CD4-positive, CD25-positive, alpha-beta regulatory T cell (primary cell): ENCODE measurements around the gene ADAMTS19. TPM values are rescaled to one million over a fixed set of nuclear protein-coding genes. Genes with fewer than 3 reads are reported as not detected.
"Not testable (repeated sequence)": the region's sequence is repeated elsewhere in the genome, so short reads cannot be mapped to it uniquely, and the experiment has no call there.

Experiments used
- ATAC-seq, 2 donors: fragments of 150-1000 bp; cut with Tn5 transposase; one replicate each; pipeline ENCODE4 v1.10.0; 2021; ENCODE audit warnings: low read depth in 2 of 2, moderate number of reproducible peaks in 2 of 2, moderate library complexity in 1 of 2
- DNase-seq, 3 donors: peaks; one replicate each; pipeline versions ENCODE4 v3.0.0 to v3.0.0-alpha.2; 2012 to 2022; ENCODE audit warnings: mixed read lengths in 1 of 3
- H3K27ac ChIP-seq: one replicate; pipeline ENCODE4 v1.7.0; 2013; ENCODE audit warnings: mild to moderate bottlenecking, low read length; ENCODE audit not compliant: insufficient read depth, poor library complexity, severe bottlenecking
- H3K27me3 ChIP-seq: one replicate; pipeline ENCODE4 v1.7.0; 2013; ENCODE audit warnings: low read length; ENCODE audit not compliant: control insufficient read depth, insufficient read depth
- H3K36me3 ChIP-seq: one replicate; pipeline ENCODE4 v1.7.0; 2013; ENCODE audit warnings: mild to moderate bottlenecking, low read length, moderate library complexity; ENCODE audit not compliant: control insufficient read depth, insufficient read depth
- H3K4me1 ChIP-seq: 2 replicates; pipeline ENCODE4 v1.7.0; 2013; ENCODE audit warnings: mild to moderate bottlenecking, low read length; ENCODE audit not compliant: insufficient read depth, control insufficient read depth, poor library complexity, severe bottlenecking
- H3K4me3 ChIP-seq: one replicate; pipeline ENCODE4 v1.7.0; 2013; ENCODE audit warnings: low read depth, mild to moderate bottlenecking, low read length, moderate library complexity
- H3K9me3 ChIP-seq, 2 experiments: 1 replicate in 1 of 2; 2 replicates in 1 of 2; pipeline ENCODE4 v1.7.0; 2013; ENCODE audit warnings: low read length in 2 of 2, mild to moderate bottlenecking in 1 of 2, moderate library complexity in 1 of 2; ENCODE audit not compliant: control insufficient read depth in 2 of 2
- H3K27ac Mint-ChIP-seq, 3 donors: one replicate each; pipeline ENCODE4 v1.8.0; 2020 to 2022; ENCODE audit warnings: mild to moderate bottlenecking in 3 of 3, mixed read lengths in 3 of 3, moderate library complexity in 2 of 3
- H3K27me3 Mint-ChIP-seq: one replicate; pipeline ENCODE4 v1.8.0; 2022; ENCODE audit warnings: mild to moderate bottlenecking, mixed read lengths
- H3K36me3 Mint-ChIP-seq: one replicate; pipeline ENCODE4 v1.8.0; 2020; ENCODE audit warnings: mixed read lengths
- H3K4me1 Mint-ChIP-seq, 4 donors: one replicate each; pipeline ENCODE4 v1.8.0; 2020 to 2022; ENCODE audit warnings: mixed read lengths in 4 of 4, mild to moderate bottlenecking in 1 of 4
- H3K4me3 Mint-ChIP-seq, 4 donors: one replicate each; pipeline ENCODE4 v1.8.0; 2020 to 2022; ENCODE audit warnings: mild to moderate bottlenecking in 4 of 4, mixed read lengths in 4 of 4, moderate library complexity in 3 of 4
- H3K9me3 Mint-ChIP-seq, 7 donors: one replicate each; pipeline ENCODE4 v1.8.0; 2020 to 2022; ENCODE audit warnings: mixed read lengths in 7 of 7, mild to moderate bottlenecking in 3 of 7, moderate library complexity in 2 of 7
- polyA plus RNA-seq, 4 donors: library from polyadenylated mRNA; unstranded; fragments of 300-500 nt; fragmentation: Illumina TruSeq; gene quantifications; one replicate each; pipeline ENCODE4 v1.2.3, GENCODE V29; 2021
- total RNA-seq: library from RNA; stranded (reverse); gene quantifications from one replicate; pipeline ENCODE4 v1.2.3, GENCODE V29; 2022

ADAMTS19 gene
- total and polyA plus RNA-seq, 5 donors from 2014 or later = not detected

GRCh38 chr5:129637501-129637900 lies 177.4 kb downstream of the ADAMTS19 start:
- H3K4me3 Mint-ChIP-seq, H3K4me1 ChIP-seq, H3K27ac ChIP-seq, H3K27me3 Mint-ChIP-seq, DNase-seq, H3K9me3 ChIP-seq, H3K36me3 ChIP-seq, H3K4me1 Mint-ChIP-seq, ATAC-seq, H3K27ac Mint-ChIP-seq, H3K36me3 Mint-ChIP-seq, H3K27me3 ChIP-seq, H3K4me3 ChIP-seq: not testable (repeated sequence)
- H3K9me3 Mint-ChIP-seq = peaks cover 2 to 10% (median 4%) of the 10 kb centered on the region in 7 donors

GRCh38 chr5:129639331-129639730 lies 179.2 kb downstream of the ADAMTS19 start:
- peaks cover 0 to 10% (median 2%) of the 10 kb centered on the region in 7 donors for H3K9me3 Mint-ChIP-seq
- H3K4me3 Mint-ChIP-seq = no peak overlapping the region
- no peaks in the 10 kb centered on the region for H3K4me1 Mint-ChIP-seq
- Histone ChIP-seq H3K27me3 (no peaks in the 10 kb centered on the region), H3K4me3 (no peak overlapping the region), H3K9me3 (no peaks in the 10 kb centered on the region), H3K4me1 (no peaks in the 10 kb centered on the region), H3K27ac (no peak overlapping the region), H3K36me3 (no peaks in the 10 kb centered on the region)
- H3K27ac Mint-ChIP-seq = no peak overlapping the region
- H3K36me3 Mint-ChIP-seq = no peaks in the 10 kb centered on the region
- DNase-seq = no peak
- no peaks in the 10 kb centered on the region for H3K27me3 Mint-ChIP-seq
- ATAC-seq = no peak

DNA sequence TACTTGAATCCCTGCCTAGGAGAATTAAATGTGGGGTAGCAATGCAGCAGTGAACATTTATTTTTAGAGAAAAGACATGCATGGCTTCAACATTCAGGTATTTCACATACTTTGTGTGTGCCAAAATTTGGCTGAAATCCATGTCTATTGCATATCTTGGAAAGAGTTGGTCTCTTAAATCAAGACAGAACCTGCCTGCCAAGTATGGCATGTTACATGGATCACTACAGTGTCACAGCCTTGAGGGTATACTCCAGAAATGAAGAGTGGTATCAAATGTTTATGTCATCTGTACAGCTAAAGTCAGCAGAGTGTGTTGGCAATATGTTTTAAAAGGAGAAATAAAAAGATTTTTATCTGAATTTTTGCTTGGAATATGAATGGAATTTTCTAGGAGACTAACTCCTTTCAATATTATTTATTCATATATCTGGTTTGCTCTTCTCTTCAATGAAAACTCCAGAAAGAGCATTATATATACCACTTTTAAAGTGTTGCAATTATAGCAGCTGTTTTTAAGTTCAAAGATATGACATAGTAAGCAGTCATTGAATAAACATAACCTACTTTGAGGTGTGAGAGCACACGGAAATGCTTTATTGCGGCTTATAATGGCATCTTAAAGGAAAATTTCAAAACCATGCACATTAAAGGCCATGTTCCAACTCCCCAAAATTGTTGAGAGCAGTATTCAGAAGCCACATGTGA lies 192.4 kb downstream of the ADAMTS19 start:
- no peak for ATAC-seq
- H3K36me3 Mint-ChIP-seq = no peaks in the 10 kb centered on the region
- Histone ChIP-seq H3K4me3 (no peak overlapping the region), H3K36me3 (no peaks in the 10 kb centered on the region), H3K27me3 (no peaks in the 10 kb centered on the region), H3K9me3 (no peaks in the 10 kb centered on the region), H3K4me1 (no peaks in the 10 kb centered on the region), H3K27ac (no peak overlapping the region)
- no peak overlapping the region for H3K4me3 Mint-ChIP-seq
- DNase-seq = no peak
- no peaks in the 10 kb centered on the region for H3K4me1 Mint-ChIP-seq
- no peak overlapping the region for H3K27ac Mint-ChIP-seq
- H3K27me3 Mint-ChIP-seq = no peaks in the 10 kb centered on the region
- peaks cover 0 to 9% (median 3%) of the 10 kb centered on the region in 7 donors for H3K9me3 Mint-ChIP-seq

DNA sequence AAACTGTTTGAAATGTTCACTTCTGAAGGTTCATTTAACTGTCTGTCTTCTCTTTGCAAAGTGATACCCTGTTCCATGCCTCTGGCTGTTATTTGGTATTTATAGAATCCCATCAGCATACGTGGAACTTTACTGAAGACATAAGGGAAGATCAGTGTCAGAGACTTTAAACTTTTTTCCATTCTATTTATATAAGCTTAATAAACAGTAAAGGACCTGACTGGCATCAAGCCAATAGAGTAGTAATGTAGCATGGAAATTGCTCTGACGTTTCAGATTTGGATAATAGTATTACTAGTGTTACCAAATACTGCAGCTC lies 192.9 kb downstream of the ADAMTS19 start:
- no peaks in the 10 kb centered on the region for H3K9me3 ChIP-seq
- H3K27ac ChIP-seq = no peak overlapping the region
- Mint-ChIP-seq H3K27ac (no peak overlapping the region), H3K36me3 (no peaks in the 10 kb centered on the region), H3K4me3 (no peak overlapping the region), H3K4me1 (no peaks in the 10 kb centered on the region), H3K27me3 (no peaks in the 10 kb centered on the region), H3K9me3 (peaks cover 0 to 9% (median 3%) of the 10 kb centered on the region in 7 donors)
- H3K27me3 ChIP-seq = no peaks in the 10 kb centered on the region
- no peak for DNase-seq
- H3K4me3 ChIP-seq = no peak overlapping the region
- no peaks in the 10 kb centered on the region for H3K4me1 ChIP-seq
- H3K36me3 ChIP-seq = no peaks in the 10 kb centered on the region
- ATAC-seq = no peak

- ATAC-seq = no peak
- no peaks in the 10 kb centered on the region for H3K36me3 ChIP-seq
- H3K27ac Mint-ChIP-seq = no peak overlapping the region
Observed at GRCh38 chr5:129653442-129653841, 193.3 kb downstream of the ADAMTS19 start.

GRCh38 chr5:129656952-129657351 lies 196.9 kb downstream of the ADAMTS19 start:
- Histone ChIP-seq H3K27ac (no peak overlapping the region), H3K36me3 (no peaks in the 10 kb centered on the region), H3K4me1 (no peaks in the 10 kb centered on the region), H3K9me3 (no peaks in the 10 kb centered on the region), H3K27me3 (no peaks in the 10 kb centered on the region), H3K4me3 (no peak overlapping the region)
- H3K4me3 Mint-ChIP-seq = no peak overlapping the region
- peaks cover 0 to 2% (median 0%) of the 10 kb centered on the region in 7 donors for H3K9me3 Mint-ChIP-seq
- H3K27me3 Mint-ChIP-seq = no peaks in the 10 kb centered on the region
- ATAC-seq (no peak), DNase-seq (no peak)
- H3K27ac Mint-ChIP-seq = no peak overlapping the region
- H3K4me1 Mint-ChIP-seq = no peaks in the 10 kb centered on the region
- H3K36me3 Mint-ChIP-seq = no peaks in the 10 kb centered on the region

More at GRCh38 chr5:129653442-129653841, 193.3 kb downstream of the ADAMTS19 start:
- H3K9me3 ChIP-seq = no peaks in the 10 kb centered on the region
- H3K4me1 ChIP-seq = no peaks in the 10 kb centered on the region
- no peaks in the 10 kb centered on the region for H3K36me3 Mint-ChIP-seq
- DNase-seq = no peak
- H3K4me3 ChIP-seq = no peak overlapping the region
- H3K4me3 Mint-ChIP-seq = no peak overlapping the region
- no peaks in the 10 kb centered on the region for H3K4me1 Mint-ChIP-seq
- peaks cover 0 to 9% (median 3%) of the 10 kb centered on the region in 7 donors for H3K9me3 Mint-ChIP-seq
- H3K27me3 ChIP-seq = no peaks in the 10 kb centered on the region
- no peak overlapping the region for H3K27ac ChIP-seq
- H3K27me3 Mint-ChIP-seq = no peaks in the 10 kb centered on the region

DNA sequence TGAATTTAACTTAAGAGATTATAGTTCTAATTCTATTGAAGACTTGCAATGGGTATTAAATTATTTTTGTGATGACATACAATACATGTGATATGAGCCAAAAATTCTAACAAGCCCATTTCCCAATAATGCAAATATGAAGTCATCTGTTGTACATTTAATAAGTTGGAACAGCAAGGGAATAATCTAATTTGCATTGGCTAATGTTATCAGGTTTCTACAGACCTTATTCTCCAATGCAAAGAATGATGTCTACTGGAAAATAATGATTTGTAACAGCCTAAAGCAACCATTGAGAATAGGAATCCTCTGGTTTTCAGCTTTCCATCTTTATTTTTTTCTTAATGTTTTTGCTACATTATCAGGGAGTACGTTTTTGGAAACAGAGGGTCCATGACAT lies 198.7 kb downstream of the ADAMTS19 start:
- DNase-seq = no peak
- no peak overlapping the region for H3K4me3 ChIP-seq
- H3K27me3 Mint-ChIP-seq = no peaks in the 10 kb centered on the region
- no peak overlapping the region for H3K27ac Mint-ChIP-seq
- H3K27ac ChIP-seq = no peak overlapping the region
- peaks cover 0 to 4% (median 0%) of the 10 kb centered on the region in 7 donors for H3K9me3 Mint-ChIP-seq
- no peak for ATAC-seq
- no peaks in the 10 kb centered on the region for H3K27me3 ChIP-seq
- no peaks in the 10 kb centered on the region for H3K36me3 Mint-ChIP-seq
- H3K4me3 Mint-ChIP-seq = no peak overlapping the region
- H3K4me1 Mint-ChIP-seq = no peaks in the 10 kb centered on the region
- no peaks in the 10 kb centered on the region for H3K9me3 ChIP-seq
- H3K4me1 ChIP-seq = no peaks in the 10 kb centered on the region
- no peaks in the 10 kb centered on the region for H3K36me3 ChIP-seq

- no peak overlapping the region for H3K27ac ChIP-seq
- H3K27me3 Mint-ChIP-seq = no peaks in the 10 kb centered on the region
- H3K36me3 ChIP-seq = no peaks in the 10 kb centered on the region
- H3K27ac Mint-ChIP-seq = no peak overlapping the region
- H3K27me3 ChIP-seq = no peaks in the 10 kb centered on the region
- H3K4me3 Mint-ChIP-seq = no peak overlapping the region
- no peaks in the 10 kb centered on the region for H3K4me1 Mint-ChIP-seq
- no peak for ATAC-seq
- no peak overlapping the region for H3K4me3 ChIP-seq
- DNase-seq = no peak
- peaks cover 0 to 4% (median 0%) of the 10 kb centered on the region in 7 donors for H3K9me3 Mint-ChIP-seq
- H3K4me1 ChIP-seq = no peaks in the 10 kb centered on the region
- H3K36me3 Mint-ChIP-seq = no peaks in the 10 kb centered on the region
- no peaks in the 10 kb centered on the region for H3K9me3 ChIP-seq
Observed at GRCh38 chr5:129661366-129662035, 201.4 kb downstream of the ADAMTS19 start.
